HG03060 (cell line): ENCODE data around the gene TTC7B.
A peak's percentile ranks its signal among the peaks of the same experiment; 100 is the strongest.

Experiments
- ATAC-seq: cut with Tn5 transposase; IDR thresholded peaks from one replicate; pipeline ENCODE4 v1.9.1; 2021; ENCODE audit warnings: low read depth, moderate number of reproducible peaks; ENCODE audit not compliant: unreplicated experiment

The TTC7B gene

GRCh38 chr14:90777830-90778485 is 38.3 kb downstream of the TTC7B start:
- ATAC-seq = no peak

DNA sequence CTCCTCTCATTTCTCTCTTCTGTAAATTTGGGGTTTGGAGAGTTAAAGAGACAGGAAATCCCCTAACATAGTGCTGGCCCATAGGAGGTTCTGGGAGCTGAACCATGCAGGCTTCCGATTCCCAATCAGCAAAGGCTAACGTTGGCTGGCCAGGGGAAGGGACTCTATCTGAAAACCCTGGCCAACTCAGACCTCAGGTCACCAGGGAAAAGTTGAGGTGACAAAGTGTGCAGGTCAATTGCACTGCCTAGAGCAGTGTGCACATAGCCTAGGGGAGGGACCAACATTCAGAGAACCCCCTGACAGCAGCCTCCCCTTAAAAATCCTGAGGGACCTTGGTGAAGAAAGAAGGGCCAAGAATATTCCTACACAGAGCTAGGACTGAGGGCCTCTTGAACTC is 38.9 kb downstream of the TTC7B start:
- ATAC-seq = no peak

- no peak for ATAC-seq
Measured at GRCh38 chr14:90775441-90775840, 40.8 kb downstream of the TTC7B start.

DNA sequence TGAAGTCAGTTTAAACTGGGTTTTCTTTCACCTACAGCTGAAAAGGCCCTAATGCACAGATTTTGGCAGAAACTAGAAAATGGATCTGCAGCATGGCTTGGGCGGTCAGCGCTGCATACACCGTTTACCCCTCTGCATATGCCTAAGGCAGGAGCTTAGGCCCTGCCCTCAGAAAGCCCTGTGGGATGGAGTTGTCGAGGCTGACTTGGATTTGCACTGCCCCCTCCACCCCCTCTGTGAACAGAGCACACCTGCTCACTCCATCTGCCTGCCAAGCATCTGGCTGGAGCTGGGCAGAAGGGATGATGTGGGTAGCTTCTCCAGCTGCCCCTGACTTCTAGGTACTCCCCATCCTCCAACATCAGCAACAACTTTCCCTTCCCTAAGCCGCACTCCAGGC is 41.9 kb downstream of the TTC7B start:
- ATAC-seq = no peak

- ATAC-seq = no peak
Measured at GRCh38 chr14:90773705-90774104, 42.5 kb downstream of the TTC7B start.

- no peak for ATAC-seq
Measured at GRCh38 chr14:90773196-90773486, 43.1 kb downstream of the TTC7B start.

- ATAC-seq = no peak
Measured at GRCh38 chr14:90767899-90768298, 48.3 kb downstream of the TTC7B start.

DNA sequence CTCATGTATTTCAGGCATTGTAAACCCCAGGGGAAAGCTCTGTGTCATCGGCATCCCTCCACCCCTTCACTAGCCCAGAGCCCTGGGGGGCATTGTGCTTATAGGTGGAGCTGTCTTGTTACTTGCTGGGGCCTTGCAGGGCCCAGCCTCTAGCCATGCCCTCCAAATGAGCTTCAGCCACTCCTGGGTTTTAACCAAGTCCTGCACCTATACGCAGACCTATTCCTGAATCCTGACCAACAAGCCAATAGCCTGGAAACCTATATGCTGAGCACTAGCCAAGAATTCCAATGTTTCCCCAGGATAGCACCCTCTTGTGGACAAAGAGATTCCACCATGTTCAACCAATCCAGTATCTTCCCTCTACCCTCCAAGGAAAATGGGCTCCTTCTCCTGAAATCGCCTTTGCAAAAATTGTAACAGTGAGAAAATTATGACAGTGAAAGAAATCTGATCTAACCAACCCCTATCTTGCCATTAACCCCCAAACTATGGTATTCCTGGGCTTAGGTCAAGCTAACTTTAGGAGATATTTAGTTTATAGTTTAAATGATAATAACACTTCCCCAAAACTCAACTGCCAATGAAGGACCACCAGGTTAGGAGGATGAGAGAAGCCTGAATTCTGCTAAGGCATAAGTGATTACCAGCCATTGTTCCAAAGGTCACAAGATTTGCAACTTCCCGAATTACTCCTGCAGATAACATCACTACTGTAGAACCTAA is 55.5 kb downstream of the TTC7B start:
- ATAC-seq = no peak

DNA sequence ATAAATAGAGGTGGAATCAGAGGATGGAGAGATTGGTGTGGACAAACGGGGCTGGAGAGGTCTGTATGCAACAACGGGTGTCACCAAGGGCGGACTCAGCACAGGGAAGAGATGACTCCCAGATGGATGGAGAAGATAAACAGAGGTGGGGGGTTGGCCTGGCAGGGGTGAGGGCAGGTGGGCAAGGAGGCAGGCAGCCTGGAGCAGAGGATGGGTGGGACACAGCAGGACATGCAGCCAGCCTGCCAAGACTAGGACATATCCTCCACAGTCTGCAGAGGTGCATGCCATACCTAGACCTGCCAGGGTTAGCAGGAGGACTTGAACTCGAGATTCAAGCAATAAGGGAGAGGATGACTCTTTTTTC is 56.2 kb downstream of the TTC7B start:
- ATAC-seq = no peak

DNA sequence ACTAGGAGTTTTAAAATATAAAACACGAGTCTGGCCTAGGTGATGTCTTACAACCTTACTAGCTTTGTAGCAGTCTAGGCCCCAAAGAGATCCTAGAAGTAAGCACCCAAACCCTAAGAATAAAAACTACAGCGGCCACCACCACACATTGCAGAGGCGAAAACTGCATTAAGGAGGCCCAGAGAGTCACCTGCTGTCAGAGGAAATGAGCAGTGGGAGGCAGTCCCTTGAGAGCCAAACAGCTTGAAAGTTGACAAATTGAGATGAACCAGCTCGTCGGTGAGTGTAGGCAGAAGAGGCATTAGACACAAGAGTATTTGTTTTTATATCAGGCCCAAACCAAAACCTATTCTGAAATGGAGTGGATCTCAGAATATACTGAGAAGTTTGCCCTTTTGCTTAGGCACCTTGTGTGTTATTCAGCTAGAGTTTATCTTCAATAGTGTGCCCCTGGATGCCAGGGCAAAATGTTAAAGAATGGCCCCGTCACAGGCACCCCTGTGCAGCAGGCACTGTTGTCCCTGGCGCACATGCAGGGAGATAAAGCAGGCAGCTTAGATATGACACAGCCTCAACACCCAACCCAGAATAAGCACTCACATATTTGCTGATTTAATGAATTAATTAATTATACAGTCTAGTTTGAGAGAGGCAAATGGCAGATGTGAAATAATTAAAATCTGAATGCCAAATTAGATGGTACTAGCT is 56.7 kb downstream of the TTC7B start:
- no peak for ATAC-seq

- ATAC-seq = no peak
Measured at GRCh38 chr14:90758959-90759358, 57.3 kb downstream of the TTC7B start.

GRCh38 chr14:90758028-90758889 is 58.0 kb downstream of the TTC7B start:
- peak; percentile 59 for ATAC-seq

- ATAC-seq = no peak
Measured at GRCh38 chr14:90757452-90757851, 58.8 kb downstream of the TTC7B start.

DNA sequence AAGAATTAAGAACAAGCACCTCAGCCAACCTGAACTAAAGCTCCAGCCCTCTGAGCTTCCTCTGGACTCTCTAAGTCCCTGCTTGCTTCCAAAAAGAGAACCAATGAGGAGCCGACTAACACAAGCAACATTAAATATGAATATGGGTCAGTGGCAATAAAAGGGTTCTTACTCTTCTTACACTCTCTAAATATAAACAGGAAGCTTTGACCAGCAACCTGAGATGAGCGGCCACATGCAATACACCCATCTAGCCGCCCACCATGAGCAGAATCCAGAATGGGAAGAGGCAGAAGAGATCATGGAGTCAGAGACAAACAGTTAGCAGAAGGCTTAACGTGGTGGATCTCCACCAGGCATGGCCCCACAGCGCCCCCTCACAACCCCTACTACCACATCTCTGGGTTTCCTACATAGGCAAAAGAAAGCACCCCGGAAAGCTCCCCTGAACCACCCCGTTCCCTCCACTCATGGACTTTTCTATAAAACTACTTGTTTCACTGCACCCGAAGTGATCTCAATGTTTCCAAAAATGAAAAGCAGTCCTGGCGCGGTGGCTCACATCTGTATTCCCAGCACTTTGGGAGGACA is 59.4 kb downstream of the TTC7B start:
- no peak for ATAC-seq

DNA sequence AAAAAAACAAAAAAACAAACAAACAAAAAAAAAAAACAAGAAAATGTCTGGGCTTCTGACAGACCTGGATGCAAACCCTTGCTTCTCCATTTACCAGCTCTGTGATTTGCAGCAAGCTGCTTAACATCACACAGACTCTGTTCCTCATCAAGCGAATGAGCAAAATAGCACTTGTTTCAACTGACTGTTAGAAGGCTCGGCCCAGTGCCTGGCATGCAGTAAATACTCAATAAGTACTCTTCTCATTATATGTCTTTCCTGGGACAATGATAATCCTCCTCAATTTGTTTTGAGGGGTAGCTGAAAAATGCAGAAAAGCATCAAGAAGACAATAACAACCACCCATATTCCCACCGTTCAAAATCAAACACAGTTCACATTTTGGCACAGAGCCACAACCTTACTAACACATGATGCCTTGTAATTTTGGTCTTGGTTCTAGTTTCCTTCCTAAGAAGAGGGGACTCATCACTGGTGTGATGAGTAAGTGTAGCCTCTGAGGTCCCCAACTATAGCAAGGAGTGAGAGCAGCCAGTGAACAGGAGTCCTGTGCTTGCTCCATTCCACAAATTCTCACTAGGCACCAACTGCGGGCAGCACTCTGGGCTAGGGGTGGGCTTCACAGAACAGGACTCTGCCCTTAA is 60.4 kb downstream of the TTC7B start:
- no peak for ATAC-seq

DNA sequence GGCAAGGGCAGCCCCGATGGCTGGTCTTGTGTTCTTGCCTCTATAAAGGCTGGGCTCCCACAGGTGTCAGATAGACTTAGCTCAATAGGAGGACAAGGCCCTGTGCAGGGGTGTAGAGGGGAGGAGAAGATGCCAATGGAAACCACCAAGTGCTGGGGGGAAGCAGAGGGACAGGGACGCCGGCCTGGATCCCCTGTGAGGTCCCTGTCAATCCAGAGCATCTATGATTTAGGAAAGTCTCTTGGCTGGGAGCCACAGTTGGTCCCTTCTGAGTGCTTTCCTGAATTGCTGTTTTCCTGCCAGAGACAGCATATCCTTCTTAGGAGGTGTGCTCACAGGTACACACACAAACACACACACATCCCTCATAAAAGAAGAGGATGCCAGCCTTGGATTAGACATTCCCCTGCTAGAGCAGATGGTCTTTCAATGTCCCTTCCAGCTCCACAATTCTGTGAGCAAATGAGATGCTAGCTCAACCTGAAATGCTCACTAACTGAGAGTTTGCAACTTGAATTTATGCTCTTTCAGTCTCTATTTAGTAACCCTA is 62.7 kb downstream of the TTC7B start:
- ATAC-seq = no peak

DNA sequence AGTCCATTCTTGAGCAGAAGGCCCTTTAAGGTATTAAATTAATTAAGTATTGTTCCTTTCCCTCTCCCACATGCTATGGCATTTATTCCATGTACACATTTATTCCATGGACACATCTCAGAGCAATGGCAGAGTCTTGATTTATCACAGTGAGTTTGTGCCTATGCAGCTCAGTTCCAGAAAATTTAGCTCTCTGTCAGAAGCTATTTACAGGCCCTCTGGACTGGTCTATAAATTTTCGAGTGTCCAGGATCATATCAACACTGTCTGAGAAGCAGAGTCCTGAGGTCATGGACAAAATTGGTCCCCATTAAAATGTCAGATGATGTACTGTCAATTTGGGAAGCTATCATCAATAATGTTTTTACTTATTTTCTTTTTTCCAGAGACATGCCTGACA is 65.5 kb downstream of the TTC7B start:
- no peak for ATAC-seq

DNA sequence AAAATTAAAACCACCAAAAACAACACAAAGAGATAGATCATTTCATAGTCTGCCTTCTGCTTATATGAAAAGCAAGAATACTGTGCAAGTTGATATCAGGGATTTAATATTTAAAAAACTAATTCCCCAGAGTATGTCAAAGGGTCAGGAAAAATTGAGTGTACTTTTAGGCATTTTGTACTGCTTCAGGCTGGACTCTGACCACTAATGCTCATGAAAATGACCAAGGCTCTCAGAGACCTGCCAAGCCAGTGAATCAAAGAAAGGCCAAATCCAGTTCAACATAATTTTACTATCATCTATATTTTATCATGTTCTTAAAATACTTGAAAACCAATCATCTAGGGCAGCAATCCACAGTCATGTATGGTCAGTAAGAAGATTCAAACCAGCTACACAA is 66.0 kb downstream of the TTC7B start:
- ATAC-seq = no peak

DNA sequence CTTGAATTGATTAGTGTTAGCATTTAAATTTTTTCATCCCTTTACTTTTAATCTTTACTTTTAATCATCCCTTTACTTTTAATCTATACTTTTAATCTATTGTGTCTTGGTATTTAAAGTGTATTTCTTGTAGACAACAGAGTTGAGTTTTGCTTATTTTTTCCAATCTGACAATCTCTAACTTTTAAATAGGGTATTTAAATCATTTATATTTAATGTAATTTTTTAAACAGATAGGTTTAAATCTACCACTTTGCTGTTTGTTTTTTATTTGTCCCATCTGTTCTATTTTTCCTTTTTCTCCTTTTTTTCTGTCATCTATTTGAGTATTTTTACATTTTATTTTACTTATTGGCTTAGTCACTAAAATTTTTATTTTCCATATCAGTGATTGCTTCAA is 68.3 kb downstream of the TTC7B start:
- no peak for ATAC-seq

- no peak for ATAC-seq
Measured at GRCh38 chr14:90743826-90744225, 72.4 kb downstream of the TTC7B start.
